ENCODE results near the gene PNKD.

- TF ChIP-seq CTCF (IDR thresholded peaks at IDR 0.05 in 4 of 5, conservative IDR thresholded peaks at IDR 0.05 in 1 of 5) (no peak), POLR2A (IDR thresholded peaks at IDR 0.05) (no peak)
Observed at GRCh38 chr2:218327451-218328210, 57.3 kb downstream of the PNKD start.
